MM.1S (cell line): ENCODE results near the gene EEF1A1.

Experiments
- DNase-seq: peaks from one replicate; pipeline ENCODE4 v3.0.0-alpha.2; 2015
- H2AFZ ChIP-seq: fragments of 300-600 bp; sonication (generic); 2 replicates; pipeline ENCODE4 v1.6.0; 2016; ENCODE audit warnings: antibody characterized with exemption, low read length
- H3F3A ChIP-seq: fragments of 300-600 bp; sonication (generic); 2 replicates; pipeline ENCODE4 v1.6.1; 2016; ENCODE audit warnings: mild to moderate bottlenecking, antibody characterized with exemption, low read length, moderate library complexity, mixed read lengths; ENCODE audit not compliant: insufficient read depth
- H3K27ac ChIP-seq: fragments of 300-600 bp; sonication (generic); 2 replicates; pipeline ENCODE4 v1.5.1; 2016; ENCODE audit warnings: mild to moderate bottlenecking, low read length
- H3K27me3 ChIP-seq: fragments of 300-600 bp; sonication (generic); replicated peaks from 2 replicates; pipeline ENCODE4 v1.6.0; 2016; ENCODE audit warnings: low read length; ENCODE audit not compliant: insufficient read depth
- H3K36me3 ChIP-seq: fragments of 300-600 bp; sonication (generic); replicated peaks from 2 replicates; pipeline ENCODE4 v1.6.1; 2016; ENCODE audit warnings: mild to moderate bottlenecking, low read length, mixed read lengths; ENCODE audit not compliant: insufficient read depth
- H3K4me1 ChIP-seq: fragments of 300-600 bp; sonication (generic); 2 replicates; pipeline ENCODE4 v1.6.1; 2016; ENCODE audit warnings: low read length, mixed read lengths
- H3K4me2 ChIP-seq: fragments of 300-600 bp; sonication (generic); 2 replicates; pipeline ENCODE4 v1.6.0; 2016; ENCODE audit warnings: low read depth, low read length
- H3K4me3 ChIP-seq: fragments of 300-600 bp; sonication (generic); 2 replicates; pipeline ENCODE4 v1.5.1; 2016; ENCODE audit warnings: low read length, mixed read lengths
- H3K79me2 ChIP-seq: fragments of 300-600 bp; sonication (generic); 2 replicates; pipeline ENCODE4 v1.6.1; 2016; ENCODE audit warnings: mixed run types, low read length, mixed read lengths
- H3K9ac ChIP-seq: fragments of 300-600 bp; sonication (generic); 2 replicates; pipeline ENCODE4 v1.6.1; 2016; ENCODE audit warnings: low read length, mixed read lengths
- H3K9me2 ChIP-seq: fragments of 300-600 bp; sonication (generic); replicated peaks from 2 replicates; pipeline ENCODE4 v1.6.1; 2016; ENCODE audit warnings: mild to moderate bottlenecking, low read length, mixed read lengths; ENCODE audit not compliant: insufficient read depth
- H3K9me3 ChIP-seq: fragments of 300-600 bp; sonication (generic); replicated peaks from 2 replicates; pipeline ENCODE4 v1.6.1; 2016; ENCODE audit warnings: mild to moderate bottlenecking, low read length, mixed read lengths; ENCODE audit not compliant: insufficient read depth
- H4K20me1 ChIP-seq: fragments of 300-600 bp; sonication (generic); 2 replicates; pipeline ENCODE4 v1.6.1; 2016; ENCODE audit warnings: mild to moderate bottlenecking, low read length, moderate library complexity, mixed read lengths; ENCODE audit not compliant: insufficient read depth
- EZH2 ChIP-seq: fragments of 300-600 bp; sonication (generic); optimal IDR thresholded peaks from 2 replicates; pipeline ENCODE3; 2017; ENCODE audit warnings: low read depth, mild to moderate bottlenecking, antibody characterized with exemption, low read length, mixed read lengths
- EZH2phosphoT487 ChIP-seq: fragments of 300-600 bp; sonication (generic); IDR thresholded peaks from 2 replicates; pipeline ENCODE4 v1.6.1; 2018; ENCODE audit warnings: antibody characterized with exemption, low read length
- TF ChIP-seq, protein P1 (sequence below): fragments of 300-600 bp; sonication (generic); IDR thresholded peaks from 2 replicates; pipeline ENCODE4 v1.5.1; 2016; ENCODE audit warnings: antibody characterized with exemption, low read length, mixed read lengths

Gene EEF1A1

DNA sequence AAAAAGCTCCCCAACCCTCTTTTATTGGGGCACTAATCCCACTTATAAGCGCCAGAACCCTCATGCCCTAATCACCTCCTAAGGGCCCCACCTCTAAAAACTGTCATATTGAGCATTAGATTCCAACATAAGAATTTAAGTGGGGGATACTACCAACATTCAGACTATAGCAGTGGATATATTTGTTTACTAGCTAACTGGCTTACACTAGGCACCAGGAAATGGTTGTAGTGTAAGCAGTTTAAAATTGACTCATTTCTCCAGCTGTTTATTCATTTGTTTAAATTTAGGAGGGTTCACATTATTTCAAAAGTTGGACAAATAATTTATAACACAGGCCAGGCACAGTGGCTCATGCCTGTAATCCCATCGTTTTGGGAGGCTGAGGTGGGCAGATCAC is 36.4 kb downstream of the EEF1A1 start:
- Histone ChIP-seq H3K4me3 (no peak overlapping the region), H4K20me1 (no peaks in the 10 kb centered on the region), H3K9ac (no peak overlapping the region), H3K79me2 (peaks cover 14% of the 10 kb centered on the region), H3F3A (no peaks in the 10 kb centered on the region; the same call in 1 of the 2 replicates), H3K4me1 (no peaks in the 10 kb centered on the region), H2AFZ (no peak overlapping the region), H3K27me3 (no peaks in the 10 kb centered on the region), H3K4me2 (no peak overlapping the region), H3K36me3 (peaks cover 8% of the 10 kb centered on the region), H3K27ac (no peak overlapping the region), H3K9me3 (no peaks in the 10 kb centered on the region), H3K9me2 (no peaks in the 10 kb centered on the region)
- TF ChIP-seq EZH2 (no peak), EZH2phosphoT487 (no peak)
- no peak for DNase-seq

DNA sequence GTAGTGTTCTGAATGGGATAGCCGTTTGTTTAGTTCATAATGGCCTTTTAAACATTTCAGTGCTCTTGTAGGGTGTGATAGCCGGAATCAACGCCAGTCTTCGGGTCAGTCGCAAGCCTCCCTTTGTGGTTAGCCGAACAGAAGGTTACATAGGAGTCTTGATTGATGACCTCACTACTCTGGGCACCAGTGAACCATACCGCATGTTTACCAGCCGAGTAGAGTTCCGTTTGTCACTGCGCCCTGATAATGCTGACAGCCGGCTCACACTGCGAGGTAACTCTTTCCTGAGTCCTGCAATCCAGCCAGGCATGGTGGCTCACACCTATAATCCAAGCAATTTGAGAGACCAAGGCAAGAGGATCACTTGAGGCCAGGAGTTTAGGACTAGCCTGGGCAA is 38.9 kb downstream of the EEF1A1 start:
- no peaks in the 10 kb centered on the region for H4K20me1 ChIP-seq
- H2AFZ ChIP-seq, result no peak overlapping the region
- no peaks in the 10 kb centered on the region for H3K9me2 ChIP-seq
- peaks cover 6% of the 10 kb centered on the region; the same call in 1 of the 2 replicates for H3K79me2 ChIP-seq
- no peak overlapping the region for H3K9ac ChIP-seq
- TF ChIP-seq EZH2phosphoT487 (no peak), EZH2 (no peak)
- TF ChIP-seq, protein P1, sequence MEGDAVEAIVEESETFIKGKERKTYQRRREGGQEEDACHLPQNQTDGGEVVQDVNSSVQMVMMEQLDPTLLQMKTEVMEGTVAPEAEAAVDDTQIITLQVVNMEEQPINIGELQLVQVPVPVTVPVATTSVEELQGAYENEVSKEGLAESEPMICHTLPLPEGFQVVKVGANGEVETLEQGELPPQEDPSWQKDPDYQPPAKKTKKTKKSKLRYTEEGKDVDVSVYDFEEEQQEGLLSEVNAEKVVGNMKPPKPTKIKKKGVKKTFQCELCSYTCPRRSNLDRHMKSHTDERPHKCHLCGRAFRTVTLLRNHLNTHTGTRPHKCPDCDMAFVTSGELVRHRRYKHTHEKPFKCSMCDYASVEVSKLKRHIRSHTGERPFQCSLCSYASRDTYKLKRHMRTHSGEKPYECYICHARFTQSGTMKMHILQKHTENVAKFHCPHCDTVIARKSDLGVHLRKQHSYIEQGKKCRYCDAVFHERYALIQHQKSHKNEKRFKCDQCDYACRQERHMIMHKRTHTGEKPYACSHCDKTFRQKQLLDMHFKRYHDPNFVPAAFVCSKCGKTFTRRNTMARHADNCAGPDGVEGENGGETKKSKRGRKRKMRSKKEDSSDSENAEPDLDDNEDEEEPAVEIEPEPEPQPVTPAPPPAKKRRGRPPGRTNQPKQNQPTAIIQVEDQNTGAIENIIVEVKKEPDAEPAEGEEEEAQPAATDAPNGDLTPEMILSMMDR, result no peak
- peaks cover 8% of the 10 kb centered on the region for H3K36me3 ChIP-seq
- DNase-seq, result no peak
- H3K27ac ChIP-seq, result no peak overlapping the region
- H3K4me3 ChIP-seq, result no peak overlapping the region
- no peaks in the 10 kb centered on the region; the same call in 1 of the 2 replicates for H3F3A ChIP-seq
- H3K4me1 ChIP-seq, result no peaks in the 10 kb centered on the region
- H3K9me3 ChIP-seq, result no peaks in the 10 kb centered on the region
- H3K27me3 ChIP-seq, result no peaks in the 10 kb centered on the region
- no peak overlapping the region for H3K4me2 ChIP-seq

DNA sequence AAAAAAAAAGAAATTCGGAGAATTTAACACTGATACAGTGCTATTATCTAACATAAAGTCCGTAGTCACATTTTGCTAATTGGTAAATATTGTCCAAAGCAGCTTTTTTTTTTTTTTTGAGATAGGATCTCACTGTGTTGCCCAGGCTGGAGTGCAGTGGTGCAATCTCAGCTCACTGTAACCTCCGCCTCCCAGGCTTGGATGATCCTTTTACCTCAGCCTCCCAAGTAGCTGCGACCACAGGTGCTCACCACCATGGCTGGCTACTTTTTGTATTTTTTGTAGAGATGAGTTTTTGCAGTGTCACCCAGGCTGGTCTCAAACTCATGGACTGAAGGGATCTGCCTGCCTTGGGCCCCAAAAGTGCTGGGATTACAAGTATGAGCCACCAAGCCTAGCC is 43.4 kb downstream of the EEF1A1 start:
- TF ChIP-seq EZH2 (no peak), EZH2phosphoT487 (no peak)
- TF ChIP-seq, protein P1, result no peak

DNA sequence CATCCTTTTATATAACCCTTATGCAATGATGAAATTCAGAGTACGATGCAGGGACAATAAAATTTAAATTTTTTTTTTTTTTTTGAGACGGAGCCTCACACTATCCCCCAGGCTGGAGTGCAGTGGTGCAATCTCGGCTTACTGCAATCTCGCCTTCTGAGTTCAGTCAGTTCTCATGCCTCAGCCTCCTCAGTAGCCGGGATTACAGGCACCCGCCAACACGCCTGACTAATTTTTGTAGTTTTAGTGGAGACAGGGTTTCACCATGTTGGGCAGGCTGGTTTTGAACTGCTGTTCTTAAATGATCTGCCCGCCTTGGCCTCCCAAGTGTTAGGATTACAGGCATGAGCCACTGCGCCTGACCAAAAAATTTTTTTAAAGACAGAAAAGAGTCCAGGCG is 44.1 kb downstream of the EEF1A1 start:
- Histone ChIP-seq H3F3A (peaks cover 7% of the 10 kb centered on the region), H4K20me1 (no peaks in the 10 kb centered on the region), H3K27me3 (no peaks in the 10 kb centered on the region), H3K9me3 (no peaks in the 10 kb centered on the region), H3K4me3 (no peak overlapping the region), H3K4me2 (no peak overlapping the region), H2AFZ (no peak overlapping the region), H3K4me1 (peaks cover 9% of the 10 kb centered on the region), H3K9ac (no peak overlapping the region), H3K79me2 (peaks cover 37% of the 10 kb centered on the region), H3K27ac (no peak overlapping the region), H3K9me2 (no peaks in the 10 kb centered on the region), H3K36me3 (peaks cover 11% of the 10 kb centered on the region; the same call in 1 of the 2 replicates)
- no peak for DNase-seq
- TF ChIP-seq EZH2 (no peak), EZH2phosphoT487 (no peak)
- TF ChIP-seq, protein P1, result no peak

More for the DNA sequence above, 43.4 kb downstream of the EEF1A1 start:
- no peaks in the 10 kb centered on the region for H3K27me3 ChIP-seq
- no peaks in the 10 kb centered on the region for H4K20me1 ChIP-seq
- H3K9me3 ChIP-seq, result no peaks in the 10 kb centered on the region
- no peak overlapping the region for H3K4me3 ChIP-seq
- no peak for DNase-seq
- no peaks in the 10 kb centered on the region for H3K9me2 ChIP-seq
- no peak overlapping the region for H3K4me2 ChIP-seq
- peaks cover 5% of the 10 kb centered on the region for H3K4me1 ChIP-seq
- H3K27ac ChIP-seq, result no peak overlapping the region
- peaks cover 13% of the 10 kb centered on the region; the same call in 1 of the 2 replicates for H3K36me3 ChIP-seq
- H3F3A ChIP-seq, result peaks cover 1% of the 10 kb centered on the region; the same call in 1 of the 2 replicates
- no peak overlapping the region for H3K9ac ChIP-seq
- peaks cover 37% of the 10 kb centered on the region for H3K79me2 ChIP-seq
- no peak overlapping the region for H2AFZ ChIP-seq
